Rectal smooth muscle tissue (tissue), 1 donor: ENCODE data around the gene GALNT5.

Experiments
- H3K27ac ChIP-seq: one replicate; pipeline ENCODE4 v1.7.0; 2013; ENCODE audit warnings: low read depth, low read length, inconsistent platforms
- H3K27me3 ChIP-seq: one replicate; pipeline ENCODE4 v1.7.0; 2013; ENCODE audit warnings: low read length; ENCODE audit not compliant: control insufficient read depth, insufficient read depth
- H3K36me3 ChIP-seq: one replicate; pipeline ENCODE4 v1.7.0; 2013; ENCODE audit warnings: low read length; ENCODE audit not compliant: control insufficient read depth, insufficient read depth
- H3K4me1 ChIP-seq: one replicate; pipeline ENCODE4 v1.7.0; 2013; ENCODE audit warnings: low read length; ENCODE audit not compliant: control insufficient read depth, insufficient read depth
- H3K4me3 ChIP-seq: one replicate; pipeline ENCODE4 v1.7.0; 2013; ENCODE audit warnings: low read length
- H3K9ac ChIP-seq: one replicate; pipeline ENCODE4 v1.7.0; 2013; ENCODE audit warnings: low read length

The GALNT5 gene

DNA sequence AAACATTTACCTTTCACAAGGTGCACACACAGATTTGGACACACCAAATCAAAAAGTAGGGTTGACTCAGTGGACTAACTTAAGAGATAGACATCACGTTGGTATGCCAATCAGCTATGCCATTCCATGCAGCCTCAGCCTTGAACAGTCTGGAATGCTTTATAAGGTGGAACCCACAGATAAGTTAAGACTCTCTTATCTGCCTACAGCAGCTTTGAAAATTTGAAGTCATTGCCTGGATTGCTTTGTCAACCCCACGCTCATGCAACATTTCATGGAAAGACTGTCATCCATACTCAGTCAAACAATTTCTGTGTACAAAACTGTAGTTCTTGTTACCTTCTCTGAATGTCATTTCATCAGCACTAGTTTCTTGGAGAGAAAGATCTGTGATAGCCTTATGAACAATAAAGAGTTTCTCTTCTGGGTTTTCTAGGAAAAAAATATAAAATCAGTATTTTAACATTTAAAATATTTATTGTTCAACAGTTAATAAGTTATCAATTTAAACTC is 66.9 kb downstream of the GALNT5 start:
- Histone ChIP-seq H3K36me3 (no peaks in the 10 kb centered on the region), H3K27ac (no peak overlapping the region), H3K27me3 (no peaks in the 10 kb centered on the region), H3K4me1 (no peaks in the 10 kb centered on the region), H3K9ac (no peak overlapping the region), H3K4me3 (no peak overlapping the region)

DNA sequence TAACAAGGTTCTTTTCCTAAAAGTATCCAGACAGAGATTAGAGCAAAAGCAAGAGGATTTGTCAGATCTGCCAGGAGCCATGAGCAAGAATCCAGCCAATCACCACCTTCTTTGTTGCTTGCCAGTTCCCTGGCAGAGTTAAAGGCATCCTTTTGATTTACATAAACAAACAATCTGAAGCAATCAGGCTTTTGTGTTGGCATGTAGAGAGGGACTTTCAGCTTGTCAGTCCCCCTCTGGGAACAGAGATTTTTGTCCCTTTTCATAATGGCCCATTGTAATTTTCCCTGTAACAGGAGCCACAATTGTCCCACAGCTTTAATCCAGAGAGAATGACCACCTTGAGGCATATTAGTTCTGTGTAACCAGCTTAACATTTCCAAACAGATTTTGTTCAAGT is 68.3 kb downstream of the GALNT5 start, which contains the start of gene ERMN:
TSS of gene ERMN (minus strand) at position 39 of the 400 bp plus-strand sequence. CDS start 182 bp downstream, outside the sequence.
- Histone ChIP-seq H3K9ac (no peak within 1 kb of the TSS), H3K27me3 (no peaks in the 10 kb centered on the region), H3K36me3 (no peaks in the 10 kb centered on the region), H3K27ac (no peak within 1 kb of the TSS), H3K4me3 (no peak within 1 kb of the TSS), H3K4me1 (no peaks in the 10 kb centered on the region)

DNA sequence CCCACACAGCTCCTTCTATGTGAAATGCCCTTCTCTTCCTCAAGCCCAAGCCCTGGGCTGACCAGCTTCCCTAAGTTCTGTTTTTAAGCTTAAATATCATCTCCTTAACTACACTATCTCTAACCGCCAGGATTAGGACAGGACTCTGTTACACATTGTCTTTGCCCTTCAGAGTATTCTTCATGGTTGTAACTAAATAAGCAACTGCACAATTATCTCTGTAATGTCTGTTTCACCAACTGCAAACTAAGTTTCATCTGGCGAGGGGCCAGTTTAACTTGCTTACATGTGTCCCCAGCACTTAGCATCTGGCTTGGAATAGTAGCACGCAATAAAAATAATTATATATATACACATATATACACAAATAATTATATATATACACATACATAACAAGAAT is 69.2 kb downstream of the GALNT5 start:
- Histone ChIP-seq H3K4me1 (no peaks in the 10 kb centered on the region), H3K9ac (no peak overlapping the region), H3K27ac (no peak overlapping the region), H3K36me3 (no peaks in the 10 kb centered on the region), H3K27me3 (no peaks in the 10 kb centered on the region), H3K4me3 (no peak overlapping the region)

DNA sequence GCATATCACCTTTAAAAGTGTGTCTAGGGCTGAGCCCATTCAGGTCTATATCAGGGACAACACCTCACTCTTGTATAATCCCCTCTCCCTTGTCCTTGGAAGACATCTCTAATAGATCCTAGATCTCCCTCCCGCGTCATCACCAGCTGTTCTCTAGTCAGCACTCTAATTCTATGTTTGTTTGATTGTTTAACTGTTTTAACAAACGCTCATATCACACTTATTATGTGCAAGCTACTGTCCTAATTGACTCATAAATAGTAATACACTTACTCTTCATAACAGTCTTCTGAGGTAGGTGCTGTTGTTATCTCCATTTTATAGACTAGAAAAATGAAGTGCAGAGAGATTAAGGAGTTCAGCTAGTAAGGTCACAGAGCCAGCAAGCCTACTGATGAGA is 69.7 kb downstream of the GALNT5 start:
- Histone ChIP-seq H3K4me1 (no peaks in the 10 kb centered on the region), H3K36me3 (no peaks in the 10 kb centered on the region), H3K27ac (no peak overlapping the region), H3K9ac (no peak overlapping the region), H3K27me3 (no peaks in the 10 kb centered on the region), H3K4me3 (no peak overlapping the region)

DNA sequence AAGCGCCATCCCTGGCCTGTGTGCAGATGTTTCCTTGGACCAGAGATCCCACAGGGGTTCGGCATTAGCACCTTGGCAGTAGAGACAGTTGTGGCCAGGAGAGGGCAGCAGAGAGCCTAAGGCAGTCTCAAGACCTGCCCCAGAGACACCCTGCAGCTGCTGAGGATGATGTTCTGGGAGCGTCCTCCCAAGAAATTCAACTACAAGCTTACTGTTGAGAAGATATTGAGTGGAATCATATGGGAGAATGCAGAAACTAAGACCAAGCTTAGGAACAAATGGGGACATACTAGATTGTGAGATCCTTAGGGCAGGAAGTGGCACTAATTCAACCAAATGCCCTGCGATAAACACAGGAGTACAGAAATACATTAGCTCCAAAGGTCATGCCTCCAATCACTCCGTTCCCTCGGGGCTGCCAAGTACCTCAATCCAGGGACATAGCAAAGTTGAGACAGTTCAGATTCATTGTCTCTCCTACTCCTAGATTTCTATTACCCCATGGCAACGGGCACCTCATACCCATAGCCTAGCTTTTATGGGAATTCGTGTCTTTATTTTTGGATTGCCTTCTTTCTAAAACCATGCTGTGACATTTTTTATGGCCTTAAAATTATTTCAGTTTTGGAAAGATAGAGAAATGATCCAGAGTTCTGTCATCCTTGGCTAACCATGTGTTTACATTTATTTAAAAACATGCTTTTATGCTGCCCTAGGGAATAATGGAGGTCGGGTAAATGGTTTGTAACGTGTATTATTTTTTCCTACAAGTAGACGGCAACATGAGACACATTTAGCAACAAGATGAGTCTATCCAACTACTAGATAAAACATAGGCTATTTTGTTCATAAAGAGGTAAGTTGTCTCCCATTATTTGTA is 70.4 kb downstream of the GALNT5 start:
- H3K27me3 ChIP-seq, result no peaks in the 10 kb centered on the region
- no peak overlapping the region for H3K9ac ChIP-seq
- H3K27ac ChIP-seq, result no peak overlapping the region
- H3K36me3 ChIP-seq, result no peaks in the 10 kb centered on the region
- H3K4me1 ChIP-seq, result no peaks in the 10 kb centered on the region
- H3K4me3 ChIP-seq, result no peak overlapping the region

DNA sequence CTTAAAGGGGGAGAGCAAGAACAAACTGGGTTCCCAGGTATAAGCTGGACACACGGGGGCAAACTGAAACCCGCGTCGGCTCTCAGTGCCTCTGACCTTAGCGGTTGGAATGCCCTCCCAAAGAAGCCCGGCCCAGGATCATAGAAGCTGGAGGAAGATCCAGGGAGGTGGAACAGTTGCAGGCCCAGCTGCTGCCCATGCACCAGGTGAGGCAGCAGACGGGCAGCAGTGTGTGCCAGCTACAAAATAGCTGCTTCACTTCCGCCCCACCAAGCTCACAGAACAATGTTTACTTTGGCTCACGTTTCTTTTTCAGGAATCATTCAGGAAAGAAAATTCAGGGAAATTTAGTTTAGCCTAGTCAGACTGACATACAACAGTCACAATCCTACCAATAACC is 72.0 kb downstream of the GALNT5 start:
- no peaks in the 10 kb centered on the region for H3K27me3 ChIP-seq
- H3K27ac ChIP-seq, result no peak overlapping the region
- no peak overlapping the region for H3K4me3 ChIP-seq
- H3K9ac ChIP-seq, result no peak overlapping the region
- no peaks in the 10 kb centered on the region for H3K4me1 ChIP-seq
- no peaks in the 10 kb centered on the region for H3K36me3 ChIP-seq

DNA sequence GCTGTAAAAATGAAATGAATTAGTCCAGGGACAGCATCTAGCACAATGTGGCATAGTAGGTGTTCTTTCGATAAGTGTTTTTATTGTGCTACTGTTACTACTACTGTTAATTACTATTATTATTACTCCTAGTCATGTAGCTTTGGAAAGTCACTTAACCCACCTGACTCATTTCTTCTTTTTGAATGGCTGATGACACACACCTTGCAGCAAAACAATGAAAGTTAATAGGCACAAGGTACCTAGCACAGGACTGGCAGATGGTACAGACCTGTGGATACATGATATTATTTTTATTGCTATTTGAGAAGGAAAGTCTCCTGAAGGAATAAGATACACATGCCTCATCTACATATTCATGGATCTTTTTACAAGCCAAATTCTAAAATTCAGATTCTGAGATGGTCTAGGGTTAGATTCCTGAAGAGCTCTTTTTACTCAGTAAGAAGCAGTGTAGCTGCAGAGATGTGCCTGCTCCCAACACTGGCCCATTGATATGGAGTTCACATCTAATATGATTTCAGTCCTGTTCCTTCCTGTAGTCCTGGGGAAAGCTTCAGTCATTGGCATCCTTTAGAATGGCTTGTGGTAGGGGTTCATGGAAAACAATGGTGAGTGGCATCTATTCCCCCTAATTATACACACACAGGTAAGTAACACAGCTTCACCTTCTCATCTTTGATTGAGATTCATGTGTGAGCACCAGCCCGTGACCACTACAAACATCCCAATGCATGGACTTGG is 76.0 kb downstream of the GALNT5 start:
- no peak overlapping the region for H3K27ac ChIP-seq
- H3K27me3 ChIP-seq, result no peaks in the 10 kb centered on the region
- no peak overlapping the region for H3K9ac ChIP-seq
- H3K36me3 ChIP-seq, result no peaks in the 10 kb centered on the region
- H3K4me3 ChIP-seq, result no peak overlapping the region
- no peaks in the 10 kb centered on the region for H3K4me1 ChIP-seq

DNA sequence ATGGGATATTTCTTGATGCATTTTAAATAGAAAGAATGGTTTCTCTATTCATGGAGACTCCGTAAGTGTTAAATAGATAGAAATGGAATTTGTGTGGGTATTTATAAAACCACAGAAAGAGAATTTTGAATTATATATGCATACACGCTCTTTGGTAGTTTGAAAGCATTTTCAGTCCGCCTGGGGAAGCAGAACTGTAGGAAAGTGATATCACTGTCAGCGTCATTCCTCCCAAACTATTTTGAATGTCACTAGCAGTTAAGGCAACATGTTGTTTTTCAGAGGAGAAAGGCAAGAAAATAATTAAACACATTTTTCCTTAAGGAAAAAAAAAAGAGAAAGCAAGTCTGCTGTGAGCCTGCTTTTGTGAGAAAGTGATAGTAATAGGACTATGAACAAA is 76.8 kb downstream of the GALNT5 start:
- H3K4me3 ChIP-seq, result no peak overlapping the region
- H3K27ac ChIP-seq, result no peak overlapping the region
- H3K27me3 ChIP-seq, result no peaks in the 10 kb centered on the region
- no peaks in the 10 kb centered on the region for H3K4me1 ChIP-seq
- no peaks in the 10 kb centered on the region for H3K36me3 ChIP-seq
- no peak overlapping the region for H3K9ac ChIP-seq

DNA sequence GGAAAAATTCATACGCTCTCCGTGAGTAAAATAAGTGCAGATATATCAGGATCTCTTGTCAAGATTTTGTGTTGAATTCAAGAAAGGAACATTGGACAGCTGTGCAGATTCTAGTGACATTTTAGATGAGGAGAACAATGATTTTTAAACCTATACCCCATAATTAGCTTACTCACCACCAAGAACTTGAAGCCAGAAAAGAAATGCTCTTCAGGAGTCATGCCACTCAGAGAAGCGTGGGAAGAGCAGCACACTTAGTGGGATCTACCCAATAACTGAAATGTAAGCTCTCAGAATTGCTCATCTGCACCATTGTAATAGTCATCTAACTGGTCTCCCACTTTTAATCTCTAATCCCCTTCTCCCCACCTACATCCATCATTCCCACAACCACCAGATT is 77.3 kb downstream of the GALNT5 start:
- H3K4me3 ChIP-seq, result no peak overlapping the region

DNA sequence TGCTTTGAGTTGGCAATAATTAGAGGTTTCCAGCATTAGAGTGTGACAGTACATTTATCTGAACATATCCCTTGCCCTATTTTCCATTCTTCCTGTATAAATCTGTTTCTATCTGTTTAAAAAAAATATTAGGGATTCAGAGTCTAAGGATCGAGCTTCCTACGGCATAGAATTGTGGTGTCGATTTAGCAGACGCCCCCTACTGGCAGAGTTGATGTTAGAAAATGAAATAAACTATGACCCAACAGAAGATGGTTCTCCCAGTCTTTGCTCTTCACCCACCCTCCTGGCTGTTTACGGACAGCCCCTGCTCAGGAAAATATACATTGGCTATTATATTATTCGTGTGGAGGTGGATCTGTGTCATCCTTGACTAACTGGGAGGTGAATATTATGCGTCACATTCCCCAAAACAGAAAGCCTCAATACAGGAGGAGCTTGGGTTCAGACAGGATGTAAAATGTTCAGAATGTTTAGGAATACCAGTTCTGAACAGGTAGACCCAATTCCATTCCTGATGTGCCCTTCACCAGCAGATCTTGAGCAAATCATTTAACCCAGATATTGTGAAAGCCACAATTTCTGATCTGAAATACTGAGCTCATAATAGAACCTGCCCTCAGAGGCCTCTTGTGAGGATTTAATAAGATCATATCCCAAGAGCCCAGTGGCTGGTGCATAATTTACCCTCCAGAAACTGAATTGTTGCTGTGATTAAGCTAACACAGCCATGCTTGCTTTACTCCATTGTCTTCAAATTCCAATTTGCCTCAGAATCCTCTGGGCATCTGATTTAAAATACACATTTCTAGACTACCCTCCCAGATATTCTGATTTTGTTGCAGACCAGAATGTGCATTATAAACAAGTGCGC is 78.9 kb downstream of the GALNT5 start:
- no peaks in the 10 kb centered on the region for H3K27me3 ChIP-seq
- no peak overlapping the region for H3K27ac ChIP-seq
- H3K36me3 ChIP-seq, result no peaks in the 10 kb centered on the region
- H3K4me3 ChIP-seq, result no peak overlapping the region
- H3K9ac ChIP-seq, result no peak overlapping the region
- no peaks in the 10 kb centered on the region for H3K4me1 ChIP-seq

More for the DNA sequence above, 77.3 kb downstream of the GALNT5 start:
- H3K27me3 ChIP-seq, result no peaks in the 10 kb centered on the region
- no peaks in the 10 kb centered on the region for H3K36me3 ChIP-seq
- no peak overlapping the region for H3K9ac ChIP-seq
- no peaks in the 10 kb centered on the region for H3K4me1 ChIP-seq
- H3K27ac ChIP-seq, result no peak overlapping the region

DNA sequence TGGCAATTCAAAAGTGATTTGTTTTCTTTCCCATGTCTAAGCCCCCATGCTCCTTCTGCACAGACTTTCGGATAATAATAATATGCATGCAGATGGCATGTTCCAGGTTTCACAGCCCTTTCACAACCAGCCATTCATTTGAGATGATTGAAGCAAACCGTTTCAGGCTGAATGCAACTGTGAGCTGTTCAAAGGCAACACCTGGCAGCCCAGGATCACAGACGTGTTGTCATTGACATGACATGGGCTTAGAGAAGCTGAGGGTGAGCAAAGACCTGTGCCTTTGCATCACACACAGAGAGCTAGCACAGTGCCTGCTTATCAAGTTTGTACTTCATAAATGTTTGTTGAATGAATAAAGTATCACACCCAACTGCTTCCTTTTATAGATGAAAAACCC is 80.5 kb downstream of the GALNT5 start:
- H3K4me3 ChIP-seq, result no peak overlapping the region
- H3K4me1 ChIP-seq, result no peaks in the 10 kb centered on the region
- H3K27me3 ChIP-seq, result no peaks in the 10 kb centered on the region
- H3K27ac ChIP-seq, result no peak overlapping the region
- no peaks in the 10 kb centered on the region for H3K36me3 ChIP-seq
- H3K9ac ChIP-seq, result no peak overlapping the region
